ENCODE results near the gene MTMR12. TPM values are rescaled to one million over a fixed set of nuclear protein-coding genes. Genes with fewer than 3 reads are reported as not detected.
"Not testable (repeated sequence)": the region's sequence is repeated elsewhere in the genome, so short reads cannot be mapped to it uniquely, and the experiment has no call there.

MTMR12 gene
- total RNA-seq, 2 experiments from 2014 or later, result 33.6 to 71.9 TPM

- no peak for DNase-seq (ENCODE audit: low spot score)
- no peak overlapping the region for H3K4me3 ChIP-seq (ENCODE audit: low read depth, low read length, poor library complexity, severe bottlenecking)
- TF ChIP-seq EZH2phosphoT487 (IDR thresholded peaks at IDR 0.05; ENCODE audit: borderline replicate concordance, low read depth, low read length) (no peak), CTCF (conservative IDR thresholded peaks at IDR 0.05; ENCODE audit: low read length) (no peak)
- ChIA-PET CTCF (ENCODE audit: unreplicated experiment) (no interaction called here), POLR2A (no interaction called here)
- no peak overlapping the region for H3K27ac ChIP-seq (ENCODE audit: low read depth, low read length, poor library complexity, severe bottlenecking)
- H4K20me1 ChIP-seq (ENCODE audit: insufficient read depth, low read length), result no peaks in the 10 kb centered on the region
- BruUV-seq (replicated peaks), result no TSS peak
- peaks cover 8% of the 10 kb centered on the region for H3K9me3 ChIP-seq (ENCODE audit: low read length)
- H3K79me2 ChIP-seq (ENCODE audit: insufficient read depth, low read depth, low read length), result peaks cover 4% of the 10 kb centered on the region; the same call in 1 of the 2 replicates
- H3K36me3 ChIP-seq (ENCODE audit: insufficient read depth, low read length), result no peaks in the 10 kb centered on the region
- no peaks in the 10 kb centered on the region for H3K9me2 ChIP-seq (ENCODE audit: insufficient read depth, low read length)
- no peak overlapping the region for H3K4me2 ChIP-seq (ENCODE audit: low read length)
- intact Hi-C loops (cut with micrococcal nuclease; ENCODE audit: unreplicated experiment), result loop anchor here (10.0 kb wide), 1 partner anchor 322 kb away; no protein-coding TSS in a partner anchor
- H2AFZ ChIP-seq (ENCODE audit: low read length), result no peak overlapping the region
- H3K4me1 ChIP-seq (ENCODE audit: insufficient read depth, low read length, poor library complexity, severe bottlenecking), result no peaks in the 10 kb centered on the region
Observed at GRCh38 chr5:32317041-32317440, 4.3 kb upstream of the MTMR12 start.

DNA sequence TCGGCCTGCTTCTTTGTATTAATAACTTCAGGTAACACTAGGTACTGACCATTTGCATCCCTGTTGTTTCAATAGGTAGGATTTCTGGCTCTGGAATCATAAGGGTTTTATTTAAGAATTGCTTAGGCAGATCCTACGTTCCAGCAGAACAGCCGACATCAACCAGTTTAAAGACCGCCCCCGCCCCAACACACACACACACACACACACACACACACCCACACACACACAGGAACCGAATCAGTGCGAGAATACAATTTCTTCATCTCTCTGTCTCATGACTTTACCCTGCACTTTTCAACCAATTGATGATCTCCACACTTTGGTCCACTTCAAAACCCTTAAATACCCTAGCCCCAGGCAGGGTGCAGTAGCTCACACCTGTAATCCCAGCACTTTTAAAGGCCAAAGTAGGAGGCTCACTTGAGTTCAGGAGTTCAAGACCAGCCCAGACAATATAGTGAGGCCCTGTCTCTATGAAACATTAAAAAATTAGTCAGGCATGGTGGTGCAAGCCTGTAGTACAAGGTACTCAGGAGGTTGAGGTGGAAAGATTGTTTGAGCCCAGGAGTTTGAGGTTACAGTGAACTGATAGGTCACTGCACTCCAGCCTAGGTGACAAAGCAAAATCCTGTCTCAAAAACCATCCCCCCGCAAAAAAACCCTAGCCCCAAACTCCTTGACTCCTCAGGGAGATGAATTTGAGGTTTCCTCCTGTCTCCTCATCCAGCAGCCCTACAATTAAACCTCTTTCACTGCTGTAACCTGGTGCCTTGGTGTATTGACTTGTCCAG, 2.7 kb upstream of the MTMR12 start:
- no peaks in the 10 kb centered on the region for H3K9me2 ChIP-seq (ENCODE audit: insufficient read depth, low read length)
- no peak overlapping the region for H2AFZ ChIP-seq (ENCODE audit: low read length)
- H3K79me2 ChIP-seq (ENCODE audit: insufficient read depth, low read depth, low read length), result peaks cover 20% of the 10 kb centered on the region
- TF ChIP-seq EZH2phosphoT487 (IDR thresholded peaks at IDR 0.05; ENCODE audit: borderline replicate concordance, low read depth, low read length) (no peak), CTCF (conservative IDR thresholded peaks at IDR 0.05; ENCODE audit: low read length) (no peak)
- no peak for DNase-seq (ENCODE audit: low spot score)
- no TSS peak for BruUV-seq (replicated peaks)
- no peak overlapping the region for H3K4me3 ChIP-seq (ENCODE audit: low read depth, low read length, poor library complexity, severe bottlenecking)
- no peaks in the 10 kb centered on the region for H3K9me3 ChIP-seq (ENCODE audit: low read length)
- POLR2A ChIA-PET, result no interaction called here
- intact Hi-C loops (cut with micrococcal nuclease; ENCODE audit: unreplicated experiment), result loop anchor here (10.0 kb wide), 1 partner anchor 321 kb away; no protein-coding TSS in a partner anchor
- peaks cover 14% of the 10 kb centered on the region for H3K4me1 ChIP-seq (ENCODE audit: insufficient read depth, low read length, poor library complexity, severe bottlenecking)
- CTCF ChIA-PET (ENCODE audit: unreplicated experiment), result no interaction called here
- peaks cover 7% of the 10 kb centered on the region for H3K36me3 ChIP-seq (ENCODE audit: insufficient read depth, low read length)
- H3K4me2 ChIP-seq (ENCODE audit: low read length), result no peak overlapping the region
- H3K27ac ChIP-seq (ENCODE audit: low read depth, low read length, poor library complexity, severe bottlenecking), result no peak overlapping the region
- H4K20me1 ChIP-seq (ENCODE audit: insufficient read depth, low read length), result peaks cover under 1% of the 10 kb centered on the region; the same call in 1 of the 2 replicates

GRCh38 chr5:32314658-32315057, 1.9 kb upstream of the MTMR12 start:
- CTCF ChIA-PET (ENCODE audit: unreplicated experiment), result no interaction called here
- Histone ChIP-seq H3K4me2 (ENCODE audit: low read length) (no peak overlapping the region), H4K20me1 (ENCODE audit: insufficient read depth, low read length) (peaks cover 8% of the 10 kb centered on the region; the same call in 1 of the 2 replicates), H3K36me3 (ENCODE audit: insufficient read depth, low read length) (peaks cover 15% of the 10 kb centered on the region), H3K9me3 (ENCODE audit: low read length) (no peaks in the 10 kb centered on the region), H2AFZ (ENCODE audit: low read length) (no peak overlapping the region), H3K9me2 (ENCODE audit: insufficient read depth, low read length) (no peaks in the 10 kb centered on the region), H3K79me2 (ENCODE audit: insufficient read depth, low read depth, low read length) (peaks cover 28% of the 10 kb centered on the region), H3K4me3 (ENCODE audit: low read depth, low read length, poor library complexity, severe bottlenecking) (no peak overlapping the region), H3K27ac (ENCODE audit: low read depth, low read length, poor library complexity, severe bottlenecking) (no peak overlapping the region), H3K4me1 (ENCODE audit: insufficient read depth, low read length, poor library complexity, severe bottlenecking) (peaks cover 21% of the 10 kb centered on the region)
- BruUV-seq (replicated peaks), result TSS peak; percentile 45
- intact Hi-C loops (cut with micrococcal nuclease; ENCODE audit: unreplicated experiment), result loop anchor here (5.0 to 10.0 kb wide), 3 partner anchors 82 to 320 kb away; partner anchors contain the start of gene SUB1
- POLR2A ChIA-PET, result no interaction called here
- TF ChIP-seq CTCF (conservative IDR thresholded peaks at IDR 0.05; ENCODE audit: low read length), result no peak
- TF ChIP-seq EZH2phosphoT487 (IDR thresholded peaks at IDR 0.05; ENCODE audit: borderline replicate concordance, low read depth, low read length), result no peak
- DNase-seq (ENCODE audit: low spot score), result no peak

GRCh38 chr5:32314152-32314488, 1.4 kb upstream of the MTMR12 start:
- H3K27ac ChIP-seq (ENCODE audit: low read depth, low read length, poor library complexity, severe bottlenecking); H3K4me3 ChIP-seq (ENCODE audit: low read depth, low read length, poor library complexity, severe bottlenecking); BruUV-seq (replicated peaks); DNase-seq (ENCODE audit: low spot score); H3K9me3 ChIP-seq (ENCODE audit: low read length); H3K9me2 ChIP-seq (ENCODE audit: insufficient read depth, low read length); CTCF ChIA-PET (ENCODE audit: unreplicated experiment); H3K4me2 ChIP-seq (ENCODE audit: low read length); H2AFZ ChIP-seq (ENCODE audit: low read length): not testable (repeated sequence)
- Histone ChIP-seq H3K36me3 (ENCODE audit: insufficient read depth, low read length) (peaks cover 20% of the 10 kb centered on the region), H3K79me2 (ENCODE audit: insufficient read depth, low read depth, low read length) (peaks cover 33% of the 10 kb centered on the region), H4K20me1 (ENCODE audit: insufficient read depth, low read length) (peaks cover 14% of the 10 kb centered on the region; the same call in 1 of the 2 replicates), H3K4me1 (ENCODE audit: insufficient read depth, low read length, poor library complexity, severe bottlenecking) (peaks cover 27% of the 10 kb centered on the region)
- intact Hi-C loops (cut with micrococcal nuclease; ENCODE audit: unreplicated experiment), result loop anchor here (5.0 to 10.0 kb wide), 3 partner anchors 82 to 319 kb away; partner anchors contain the start of gene SUB1
- POLR2A ChIA-PET, result interaction anchor here (1.1 kb wide), 1 partner anchor 103 kb away, joined by 4 read pairs; no protein-coding TSS in a partner anchor
